Osteoblast (primary cell): ENCODE measurements around the gene STAT2. TPM values are rescaled to one million over a fixed set of nuclear protein-coding genes. Genes with fewer than 3 reads are reported as not detected.

Experiments
- DNase-seq: peaks from one replicate; pipeline ENCODE4 v3.0.0; 2011; ENCODE audit warnings: low spot score, mixed read lengths; ENCODE audit not compliant: insufficient read length; ENCODE audit errors: missing footprints
- H2AFZ ChIP-seq: 2 replicates; pipeline ENCODE4 v1.6.0; 2011; ENCODE audit warnings: mild to moderate bottlenecking, low read length
- H3K27ac ChIP-seq: 2 replicates; pipeline ENCODE4 v1.5.1; 2011; ENCODE audit warnings: mild to moderate bottlenecking, low read depth, low read length, moderate library complexity
- H3K27me3 ChIP-seq: 2 replicates; pipeline ENCODE4 v1.6.0; 2012; ENCODE audit warnings: mild to moderate bottlenecking, control low read depth, inconsistent platforms, low read length, moderate library complexity; ENCODE audit not compliant: insufficient read depth
- H3K36me3 ChIP-seq: 2 replicates; pipeline ENCODE4 v1.5.1; 2011; ENCODE audit warnings: mild to moderate bottlenecking, low read length, control low read depth, moderate library complexity; ENCODE audit not compliant: insufficient read depth
- H3K4me1 ChIP-seq: 2 replicates; pipeline ENCODE4 v1.5.1; 2011; ENCODE audit warnings: mild to moderate bottlenecking, low read length, control low read depth, moderate library complexity; ENCODE audit not compliant: insufficient read depth
- H3K4me2 ChIP-seq: 2 replicates; pipeline ENCODE4 v1.6.0; 2011; ENCODE audit warnings: mild to moderate bottlenecking, low read length; ENCODE audit not compliant: insufficient read depth
- H3K4me3 ChIP-seq: fragments of 200-600 bp; sonication (generic); 3 replicates; pipeline ENCODE4 v1.5.1; 2012; ENCODE audit warnings: mild to moderate bottlenecking, low read length, inconsistent platforms; ENCODE audit not compliant: insufficient read depth
- H3K79me2 ChIP-seq: 2 replicates; pipeline ENCODE4 v1.6.0; 2012; ENCODE audit warnings: mild to moderate bottlenecking, low read length, control low read depth, inconsistent platforms; ENCODE audit not compliant: insufficient read depth
- H3K9me3 ChIP-seq: 2 replicates; pipeline ENCODE4 v1.5.1; 2011; ENCODE audit warnings: low read depth, low read length, control low read depth
- H4K20me1 ChIP-seq: 2 replicates; pipeline ENCODE4 v1.6.0; 2012; ENCODE audit warnings: mild to moderate bottlenecking, low read length, control low read depth; ENCODE audit not compliant: insufficient read depth
- small RNA-seq: library from RNA; depleted of rRNA; stranded (forward); fragments of <200 nt; gene quantifications from one replicate; pipeline ENCODE3, GENCODE V24; 2012
- total RNA-seq: library from RNA; depleted of rRNA; stranded (reverse); fragments of >200 nt; gene quantifications from 2 replicates; pipeline ENCODE4 v1.2.3, GENCODE V29; 2012
- TF ChIP-seq, protein P1 (sequence below): IDR thresholded peaks from 2 replicates; pipeline ENCODE4 v1.5.1; 2011; ENCODE audit warnings: mild to moderate bottlenecking, low read depth, low read length, moderate library complexity; ENCODE audit errors: extremely low read depth

STAT2 gene
- total RNA-seq, 1 donor, result 652 TPM

DNA sequence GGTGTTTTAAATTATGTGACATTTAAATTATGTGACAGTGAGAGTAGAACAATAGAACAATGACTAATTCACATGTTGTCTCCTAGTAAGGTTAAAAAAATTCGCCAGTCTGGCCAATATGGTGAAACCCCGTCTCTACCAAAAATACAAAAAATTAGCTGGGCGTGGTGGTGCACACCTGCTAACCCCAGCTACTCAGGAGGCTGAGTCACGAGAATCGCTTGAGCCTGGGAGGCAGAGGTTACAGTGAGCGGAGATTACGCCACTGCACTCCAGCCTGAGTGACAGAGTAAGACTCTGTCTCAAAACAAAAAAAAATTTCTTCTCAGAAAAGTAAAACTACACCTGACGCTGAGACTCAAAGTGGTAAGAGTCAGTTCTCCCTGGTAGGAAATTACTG, 62.5 kb downstream of the STAT2 start:
- Histone ChIP-seq H4K20me1 (peaks cover 23% of the 10 kb centered on the region), H3K36me3 (peaks cover 11% of the 10 kb centered on the region)
- DNase-seq, result no peak

DNA sequence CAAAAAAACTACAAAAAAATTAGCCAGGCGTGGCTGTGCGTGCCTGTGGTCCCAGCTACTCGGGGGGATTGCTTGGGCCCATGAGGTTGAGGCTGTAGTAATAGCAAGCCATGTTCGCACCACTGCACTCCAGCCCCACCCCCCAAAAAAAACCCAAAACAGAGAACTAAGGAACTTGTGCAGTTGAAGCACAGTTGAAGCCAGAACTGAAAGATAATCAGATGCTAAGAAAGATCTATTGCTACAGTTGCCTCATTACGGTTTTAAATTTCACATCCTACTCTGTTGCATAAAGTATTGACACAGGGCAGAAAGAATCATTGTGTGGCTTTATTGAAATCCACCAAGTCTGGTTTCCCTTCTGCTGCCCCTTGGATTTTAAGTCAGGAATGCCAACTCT, 63.6 kb downstream of the STAT2 start:
- H3K4me2 ChIP-seq, result peak overlapping the region; percentile 40
- H3K79me2 ChIP-seq, result peaks cover 82% of the 10 kb centered on the region
- no peak overlapping the region for H2AFZ ChIP-seq
- TF ChIP-seq, protein P1, sequence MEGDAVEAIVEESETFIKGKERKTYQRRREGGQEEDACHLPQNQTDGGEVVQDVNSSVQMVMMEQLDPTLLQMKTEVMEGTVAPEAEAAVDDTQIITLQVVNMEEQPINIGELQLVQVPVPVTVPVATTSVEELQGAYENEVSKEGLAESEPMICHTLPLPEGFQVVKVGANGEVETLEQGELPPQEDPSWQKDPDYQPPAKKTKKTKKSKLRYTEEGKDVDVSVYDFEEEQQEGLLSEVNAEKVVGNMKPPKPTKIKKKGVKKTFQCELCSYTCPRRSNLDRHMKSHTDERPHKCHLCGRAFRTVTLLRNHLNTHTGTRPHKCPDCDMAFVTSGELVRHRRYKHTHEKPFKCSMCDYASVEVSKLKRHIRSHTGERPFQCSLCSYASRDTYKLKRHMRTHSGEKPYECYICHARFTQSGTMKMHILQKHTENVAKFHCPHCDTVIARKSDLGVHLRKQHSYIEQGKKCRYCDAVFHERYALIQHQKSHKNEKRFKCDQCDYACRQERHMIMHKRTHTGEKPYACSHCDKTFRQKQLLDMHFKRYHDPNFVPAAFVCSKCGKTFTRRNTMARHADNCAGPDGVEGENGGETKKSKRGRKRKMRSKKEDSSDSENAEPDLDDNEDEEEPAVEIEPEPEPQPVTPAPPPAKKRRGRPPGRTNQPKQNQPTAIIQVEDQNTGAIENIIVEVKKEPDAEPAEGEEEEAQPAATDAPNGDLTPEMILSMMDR, result no peak
- peaks cover 18% of the 10 kb centered on the region for H3K36me3 ChIP-seq
- no peaks in the 10 kb centered on the region for H3K9me3 ChIP-seq
- DNase-seq, result no peak
- peaks cover 22% of the 10 kb centered on the region for H3K4me1 ChIP-seq
- no peak overlapping the region for H3K4me3 ChIP-seq
- peaks cover 29% of the 10 kb centered on the region for H4K20me1 ChIP-seq
- no peak overlapping the region for H3K27ac ChIP-seq
- H3K27me3 ChIP-seq, result no peaks in the 10 kb centered on the region

More for the DNA sequence above, 62.5 kb downstream of the STAT2 start:
- Histone ChIP-seq H3K9me3 (no peaks in the 10 kb centered on the region), H2AFZ (no peak overlapping the region), H3K27me3 (no peaks in the 10 kb centered on the region), H3K4me2 (no peak overlapping the region), H3K4me3 (no peak overlapping the region), H3K27ac (no peak overlapping the region), H3K4me1 (peaks cover 22% of the 10 kb centered on the region), H3K79me2 (peaks cover 71% of the 10 kb centered on the region)
- TF ChIP-seq, protein P1, result no peak

DNA sequence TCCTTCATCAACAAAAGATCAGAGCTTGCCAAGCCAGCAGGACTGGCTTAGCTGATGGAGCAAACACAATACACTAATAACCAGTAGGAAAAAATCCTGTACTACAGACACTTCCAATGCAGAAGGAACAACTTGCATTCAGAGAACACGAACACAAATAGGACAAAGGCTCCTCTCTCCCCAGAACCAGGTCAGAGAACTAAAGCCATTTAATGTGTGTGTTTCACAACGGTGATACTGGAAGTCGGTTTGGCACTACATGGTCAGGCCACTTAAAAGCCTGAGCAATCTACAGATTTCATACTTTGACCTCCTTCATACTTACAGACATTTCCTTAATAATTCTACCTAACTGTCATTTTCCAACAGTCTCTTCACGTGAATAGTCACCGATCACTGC, 66.1 kb downstream of the STAT2 start:
- no peaks in the 10 kb centered on the region for H3K27me3 ChIP-seq
- DNase-seq, result no peak
- H3K9me3 ChIP-seq, result no peaks in the 10 kb centered on the region
- no peak overlapping the region for H3K4me3 ChIP-seq
- peaks cover 92% of the 10 kb centered on the region for H3K79me2 ChIP-seq
- no peak overlapping the region for H3K27ac ChIP-seq
- H4K20me1 ChIP-seq, result peaks cover 24% of the 10 kb centered on the region
- H3K36me3 ChIP-seq, result peaks cover 29% of the 10 kb centered on the region
- H3K4me1 ChIP-seq, result peaks cover 7% of the 10 kb centered on the region
- no peak overlapping the region for H2AFZ ChIP-seq
- TF ChIP-seq, protein P1, result no peak
- no peak overlapping the region for H3K4me2 ChIP-seq

Small RNA genes within 50 kb of the gene (small RNA-seq; reads per million reads assigned to genes)
- not detected for gene RNU7-40P

Other genes starting within 250 kb of the STAT2 start
- 1,930 and 2,844 TPM in 2 replicates for gene RPL41, start 243.5 kb downstream of the STAT2 start, total RNA-seq
- gene ZC3H10, start 241.8 kb downstream of the STAT2 start, total RNA-seq, result 9.0 and 10.6 TPM in 2 replicates
- 239 and 304 TPM in 2 replicates for gene ESYT1, start 231.8 kb downstream of the STAT2 start, total RNA-seq
- gene MYL6B, start 207.5 kb downstream of the STAT2 start, total RNA-seq, result 49.8 and 53.9 TPM in 2 replicates
- 848 and 873 TPM in 2 replicates for gene MYL6, start 201.7 kb downstream of the STAT2 start, total RNA-seq
- gene SMARCC2, start 170.6 kb downstream of the STAT2 start, total RNA-seq, result 65.9 and 70.4 TPM in 2 replicates
- gene RNF41, start 138.2 kb downstream of the STAT2 start, total RNA-seq, result 155 and 159 TPM in 2 replicates
- 26.8 and 27.4 TPM in 2 replicates for gene NABP2, start 135.8 kb downstream of the STAT2 start, total RNA-seq
- not detected in 2 replicates for gene SLC39A5, start 130.1 kb downstream of the STAT2 start, total RNA-seq
- gene ANKRD52, start 101.7 kb downstream of the STAT2 start, total RNA-seq, result 17.7 and 18.8 TPM in 2 replicates
- 10.1 and 14.4 TPM in 2 replicates for gene COQ10A, start 93.2 kb downstream of the STAT2 start, total RNA-seq
- 106 and 114 TPM in 2 replicates for gene CS, start 59.8 kb downstream of the STAT2 start, total RNA-seq
- 82.5 and 83.7 TPM in 2 replicates for gene CNPY2, start 44.1 kb downstream of the STAT2 start, total RNA-seq
- gene PAN2, start 26.1 kb downstream of the STAT2 start, total RNA-seq, result 10.5 and 19.2 TPM in 2 replicates
- gene IL23A, start 21.2 kb downstream of the STAT2 start, total RNA-seq, result not detected in 2 replicates
- not detected in 2 replicates for gene APOF, start 2.8 kb upstream of the STAT2 start, total RNA-seq
- gene TIMELESS, start 89.3 kb upstream of the STAT2 start, total RNA-seq, result 4.1 and 4.7 TPM in 2 replicates
- not detected in 2 replicates for gene MIP, start 94.5 kb upstream of the STAT2 start, total RNA-seq
- gene SPRYD4, start 108.5 kb upstream of the STAT2 start, total RNA-seq, result 2.5 and 2.7 TPM in 2 replicates
- gene GLS2, start 128.1 kb upstream of the STAT2 start, total RNA-seq, result 0.36 TPM in 1 of 2 replicates, not detected in the other
- gene RBMS2, start 161.7 kb upstream of the STAT2 start, total RNA-seq, result 24.2 and 26.2 TPM in 2 replicates